Daoy (cell line): ENCODE data around the gene GSTK1. TPM values are rescaled to one million over a fixed set of nuclear protein-coding genes. Genes with fewer than 3 reads are reported as not detected.

Experiments
- DNase-seq: peaks from one replicate; pipeline ENCODE4 v3.0.0-alpha.2; 2015; ENCODE audit warnings: low read depth
- total RNA-seq: library from RNA; depleted of rRNA; stranded (reverse); fragments of >200 nt; shearing (Covaris generic); gene quantifications from 2 replicates; pipeline ENCODE4 v1.2.3, GENCODE V29; 2014; rRNA removed

Gene GSTK1
- total RNA-seq, 1 experiment from 2014 or later: 90.7 TPM

GRCh38 chr7:143296686-143297085 is 33.4 kb downstream of the GSTK1 start:
- DNase-seq: no peak

DNA sequence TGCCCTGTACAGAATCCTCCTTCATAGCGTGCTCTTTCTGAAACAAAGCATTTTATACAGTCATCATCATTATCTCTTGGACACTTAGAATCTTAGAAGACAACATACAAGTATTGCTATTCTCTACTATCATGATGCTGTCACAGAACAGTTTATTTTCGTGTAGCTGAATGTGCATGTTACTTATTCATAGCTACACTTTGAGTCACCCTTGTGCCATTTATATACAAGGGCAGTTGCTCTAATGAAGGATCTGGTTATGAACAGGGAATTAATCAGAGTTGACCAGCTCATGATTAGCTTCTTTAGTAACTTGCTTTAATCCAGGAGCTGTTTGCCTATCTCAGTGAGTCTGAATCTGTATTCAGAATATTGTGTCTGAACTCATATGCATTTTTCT is 36.1 kb downstream of the GSTK1 start:
- DNase-seq: no peak

DNA sequence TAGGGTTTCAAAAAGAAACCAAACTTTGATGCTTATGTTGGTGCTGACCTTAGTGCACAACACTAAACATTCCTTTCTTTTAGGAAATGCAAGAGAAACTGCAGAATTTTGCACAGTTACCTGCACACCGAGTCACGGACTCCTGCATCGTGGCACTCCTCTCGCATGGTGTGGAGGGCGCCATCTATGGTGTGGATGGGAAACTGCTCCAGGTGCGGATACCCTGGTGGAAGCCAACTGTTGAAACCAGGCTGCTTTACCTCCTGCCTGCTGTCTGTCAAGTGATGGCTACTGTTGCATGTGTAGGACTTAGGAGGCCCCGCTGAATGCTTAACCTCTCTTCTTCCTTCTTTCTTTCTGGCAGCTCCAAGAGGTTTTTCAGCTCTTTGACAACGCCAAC is 36.6 kb downstream of the GSTK1 start:
- DNase-seq: peak; percentile 39

DNA sequence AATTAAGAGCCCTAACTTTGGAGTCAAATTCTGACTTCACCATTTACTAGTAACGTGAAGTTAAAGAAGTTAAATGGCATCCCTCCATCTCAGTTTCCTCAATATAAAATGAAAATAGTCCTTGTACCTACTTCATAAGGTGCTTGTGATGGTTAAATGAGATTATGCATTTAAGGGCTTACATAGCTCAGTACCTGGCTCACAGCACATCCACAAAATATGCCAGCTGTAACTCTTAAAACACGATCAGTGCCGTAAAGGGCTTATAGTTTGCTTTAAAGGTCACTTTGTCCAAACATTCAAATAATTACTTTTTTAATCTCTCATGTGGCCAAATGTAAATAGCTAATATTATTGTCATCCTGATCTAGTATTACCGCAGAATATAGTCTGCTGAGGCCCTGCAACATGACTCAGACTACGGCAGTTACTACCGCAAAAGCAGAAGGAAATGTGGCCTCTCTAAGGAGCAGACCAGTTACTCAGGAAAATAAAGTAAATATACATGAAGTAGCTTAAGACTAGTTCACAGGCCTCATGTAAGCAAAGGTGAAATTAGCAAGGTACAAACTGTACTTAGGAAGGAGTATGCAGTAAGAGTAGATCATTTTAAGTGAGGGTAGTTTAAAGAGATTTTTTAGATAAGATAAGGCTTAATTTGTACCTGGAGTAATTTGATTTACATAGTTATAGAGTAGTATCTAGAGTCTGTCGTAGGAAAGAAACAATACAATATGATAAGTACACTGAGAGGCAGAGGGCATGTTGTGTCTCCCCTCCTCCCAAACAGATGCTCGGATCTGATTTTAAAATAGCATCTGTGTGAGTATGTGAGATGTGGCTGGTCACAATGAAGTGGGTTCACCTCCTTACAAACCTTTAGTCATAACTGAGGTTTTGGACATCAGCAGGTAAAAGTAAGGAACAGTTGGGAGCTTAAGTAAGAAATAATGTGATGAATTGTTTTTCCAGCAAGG is 38.0 kb downstream of the GSTK1 start:
- DNase-seq: no peak

- DNase-seq: no peak
Observed at GRCh38 chr7:143303733-143304132, 40.5 kb downstream of the GSTK1 start.

DNA sequence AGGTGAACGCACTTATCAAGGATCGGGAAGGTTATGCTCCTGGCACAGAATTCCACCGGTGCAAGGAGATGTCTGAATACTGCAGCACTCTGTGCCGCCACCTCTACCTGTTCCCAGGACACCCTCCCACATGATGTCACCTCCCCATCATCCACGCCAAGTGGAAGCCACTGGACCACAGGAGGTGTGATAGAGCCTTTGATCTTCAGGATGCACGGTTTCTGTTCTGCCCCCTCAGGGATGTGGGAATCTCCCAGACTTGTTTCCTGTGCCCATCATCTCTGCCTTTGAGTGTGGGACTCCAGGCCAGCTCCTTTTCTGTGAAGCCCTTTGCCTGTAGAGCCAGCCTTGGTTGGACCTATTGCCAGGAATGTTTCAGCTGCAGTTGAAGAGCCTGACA is 41.7 kb downstream of the GSTK1 start:
- no peak for DNase-seq

- peak; percentile 68 for DNase-seq
Observed at GRCh38 chr7:143305423-143306070, 42.3 kb downstream of the GSTK1 start.

DNA sequence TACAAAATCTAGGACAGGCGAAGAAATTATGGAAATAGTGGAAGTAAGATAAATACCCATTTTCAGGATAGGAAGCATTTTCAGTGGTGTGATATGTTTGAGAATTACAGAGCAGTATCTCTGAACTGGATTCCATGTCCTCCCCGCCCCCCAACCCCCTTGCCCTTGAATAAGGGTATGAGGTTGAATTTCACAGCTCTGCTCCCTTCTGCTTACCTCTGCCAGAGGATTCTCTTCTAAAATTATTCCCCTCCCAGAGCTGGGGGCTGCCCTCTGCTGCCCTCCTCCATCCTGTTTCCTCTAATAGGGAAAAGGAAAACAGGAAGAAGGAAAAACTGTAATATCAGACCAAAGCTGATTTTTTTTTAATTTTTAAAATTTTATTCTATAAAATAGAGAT is 45.4 kb downstream of the GSTK1 start:
- no peak for DNase-seq

DNA sequence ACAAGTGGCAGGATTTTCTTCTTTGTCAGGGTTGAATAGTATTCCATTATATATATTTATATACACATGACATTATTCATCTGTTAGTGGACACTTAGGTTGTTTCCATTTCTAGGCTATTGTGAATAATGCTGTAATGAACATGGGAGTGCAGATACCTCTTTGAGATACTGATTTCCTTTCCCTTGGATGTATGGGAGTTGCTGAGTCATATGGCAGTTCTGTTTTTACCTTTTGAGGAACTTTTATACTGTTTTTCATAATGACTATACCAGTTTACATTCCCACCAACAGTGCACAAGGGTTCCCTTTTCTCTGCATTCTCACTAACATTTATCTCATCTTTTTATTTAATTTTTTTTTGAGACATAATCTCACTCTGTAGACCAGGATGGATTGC is 50.9 kb downstream of the GSTK1 start:
- DNase-seq: no peak

DNA sequence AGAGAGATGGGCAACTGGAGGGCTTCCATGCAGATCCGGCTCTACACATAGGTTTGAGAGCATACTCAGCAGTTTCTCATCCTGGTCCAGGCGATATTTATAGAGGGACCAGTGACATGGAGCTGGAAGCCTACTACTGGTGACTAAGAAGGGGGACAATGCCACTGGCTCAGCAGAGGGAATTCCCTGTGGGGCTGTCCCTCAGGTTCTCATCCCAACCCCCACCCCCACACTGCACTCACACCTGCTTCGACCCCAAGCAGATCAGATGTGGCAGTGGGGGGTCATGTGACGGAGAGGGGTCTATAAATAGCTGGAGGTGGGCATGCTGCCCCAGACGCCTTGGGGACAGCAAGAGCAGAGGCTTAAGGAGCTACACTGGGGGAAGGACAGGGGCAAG is 52.5 kb downstream of the GSTK1 start, which contains the start of gene CLCN1:
CLCN1 (plus strand) TSS at position 336 of the 400 bp plus-strand sequence. CDS start 102 bp downstream, outside the sequence.
- no peak for DNase-seq

- no peak for DNase-seq
Observed at GRCh38 chr7:143316492-143316891, 53.3 kb downstream of the GSTK1 start.

DNA sequence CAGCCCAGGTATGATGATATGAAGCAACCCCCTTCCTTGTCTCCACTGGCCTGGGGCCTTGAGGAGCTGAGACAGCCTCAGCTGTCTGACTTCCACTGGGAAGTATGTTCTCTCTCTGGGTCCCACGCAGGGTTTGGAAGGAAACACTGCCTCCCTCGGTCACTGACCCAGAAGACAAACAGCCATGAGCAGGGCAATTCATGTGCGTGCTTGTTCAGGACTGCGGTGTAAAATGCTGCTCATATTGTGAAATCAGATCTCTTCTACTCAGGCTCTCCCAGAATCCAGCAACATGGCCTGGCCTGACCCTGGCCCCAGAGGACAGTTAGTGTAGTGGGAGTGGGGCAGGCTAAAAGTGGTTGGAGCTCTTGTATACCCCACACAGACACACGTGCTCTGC is 55.4 kb downstream of the GSTK1 start:
- no peak for DNase-seq

Other genes with a start within 250 kb of the GSTK1 start
- not detected in 2 replicates for gene OR9A2, start 236.3 kb upstream of the GSTK1 start, total RNA-seq
- gene OR6V1, start 211.1 kb upstream of the GSTK1 start, total RNA-seq: not detected in 2 replicates
- gene PIP, start 131.4 kb upstream of the GSTK1 start, total RNA-seq: not detected in 2 replicates
- gene TAS2R39, start 80.0 kb upstream of the GSTK1 start, total RNA-seq: not detected in 2 replicates
- gene TAS2R40, start 41.4 kb upstream of the GSTK1 start, total RNA-seq: not detected in 2 replicates
- gene TMEM139, start 21.5 kb downstream of the GSTK1 start, total RNA-seq: not detected in 2 replicates
- 16.0 and 21.4 TPM in 2 replicates for gene CASP2, start 24.9 kb downstream of the GSTK1 start, total RNA-seq
- 0.23 TPM in 1 of 2 replicates, not detected in the other for gene CLCN1, start 52.7 kb downstream of the GSTK1 start, total RNA-seq
- 2.2 and 4.0 TPM in 2 replicates for gene FAM131B, start 99.3 kb downstream of the GSTK1 start, total RNA-seq
- 121 and 128 TPM in 2 replicates for gene ZYX, start 117.9 kb downstream of the GSTK1 start, total RNA-seq
- 0.09 TPM in 1 of 2 replicates, not detected in the other for gene EPHA1, start 145.4 kb downstream of the GSTK1 start, total RNA-seq
- gene TAS2R60, start 180.0 kb downstream of the GSTK1 start, total RNA-seq: not detected in 2 replicates
- not detected in 2 replicates for gene TAS2R41, start 214.4 kb downstream of the GSTK1 start, total RNA-seq